ENCODE results near the gene ZBTB33.

ZBTB33 gene

DNA sequence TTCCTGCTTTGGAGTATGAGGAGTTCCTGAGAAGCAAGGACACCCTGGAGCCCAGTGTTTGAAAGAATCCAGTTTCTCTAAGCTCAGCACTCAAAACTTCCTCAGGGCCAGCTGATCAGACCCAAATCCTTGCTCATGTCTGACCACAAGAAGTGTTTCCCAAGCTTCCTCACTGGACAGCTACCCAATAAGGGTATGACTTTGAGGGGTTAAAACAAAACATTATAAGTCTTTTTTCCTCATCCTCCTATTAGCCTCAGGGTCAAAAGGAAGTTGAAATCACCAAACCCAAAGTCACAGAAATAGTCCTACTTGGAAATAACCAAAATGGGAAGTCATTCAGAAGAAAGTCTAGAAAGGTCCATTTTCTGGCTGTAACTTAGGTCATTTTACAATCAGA lies 13.7 kb downstream of the ZBTB33 start:
- no peak for DNase-seq

DNA sequence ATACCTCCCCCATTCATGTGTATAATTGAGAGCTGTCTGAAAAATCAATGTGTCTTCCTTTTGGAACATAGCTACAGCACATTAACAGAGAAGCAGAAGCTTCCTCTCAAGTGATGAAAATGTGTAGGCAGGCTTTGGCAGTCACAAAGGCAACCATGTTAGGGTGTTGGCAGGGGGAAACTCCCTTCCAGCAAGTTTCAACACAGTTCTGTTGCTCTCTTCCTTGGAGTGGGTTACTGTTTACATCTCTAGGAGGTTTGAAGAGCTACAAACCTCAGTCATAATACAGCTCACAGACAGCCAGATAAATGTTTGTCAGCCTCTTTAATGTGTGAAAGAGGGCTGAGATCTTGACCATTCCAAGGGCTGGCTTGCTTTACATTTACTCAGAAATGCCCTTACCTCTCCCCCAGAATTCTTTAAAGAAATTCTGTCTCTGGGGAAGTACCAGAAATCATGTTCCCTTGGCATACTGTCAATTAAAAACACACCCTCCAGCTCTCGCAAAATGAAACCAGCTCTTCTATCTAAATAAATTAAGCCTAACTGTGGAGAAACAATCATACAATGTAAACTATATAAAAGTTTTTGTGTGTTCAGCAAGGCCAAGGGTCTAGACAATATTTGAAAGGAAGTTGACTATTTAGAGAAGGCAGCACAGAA lies 18.9 kb downstream of the ZBTB33 start:
- no peak for DNase-seq

DNA sequence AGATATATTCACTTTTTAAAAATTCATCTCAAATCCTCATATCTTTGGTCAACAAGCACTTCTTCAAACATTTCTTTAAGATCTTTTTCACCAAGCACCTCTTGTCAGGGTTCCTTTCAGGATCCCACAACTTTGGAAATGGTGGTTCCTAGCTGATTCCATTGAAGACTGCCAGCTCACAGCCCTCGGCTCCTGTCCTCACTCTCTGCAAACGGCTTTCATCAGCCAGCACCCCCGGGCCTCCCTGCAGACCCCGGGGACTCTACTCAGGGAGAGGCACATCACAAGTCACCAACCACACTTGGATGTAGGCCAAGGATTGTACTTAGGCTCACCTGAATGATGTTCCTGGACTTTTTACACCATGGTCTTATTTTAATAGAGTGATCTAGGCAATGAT lies 20.0 kb downstream of the ZBTB33 start:
- DNase-seq = no peak

DNA sequence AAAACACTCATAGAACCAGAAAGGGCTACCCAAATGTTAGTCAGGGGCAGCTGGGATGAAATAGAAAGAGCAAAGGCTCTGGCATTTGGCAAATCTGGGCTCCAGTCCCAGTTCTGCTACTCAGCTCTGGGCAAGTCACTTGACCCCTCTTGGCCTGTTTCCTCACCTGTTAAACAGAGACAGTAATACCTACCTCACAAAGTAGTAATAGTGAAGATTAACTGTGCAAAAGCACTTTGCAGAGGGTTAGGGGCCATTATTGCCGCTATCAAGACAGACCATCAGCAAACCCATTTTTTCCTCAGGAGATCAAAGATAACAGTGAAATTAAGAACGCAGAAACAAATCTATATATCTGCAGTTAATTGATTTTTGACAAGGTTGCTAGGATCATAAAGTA lies 20.6 kb downstream of the ZBTB33 start:
- no peak for DNase-seq

DNA sequence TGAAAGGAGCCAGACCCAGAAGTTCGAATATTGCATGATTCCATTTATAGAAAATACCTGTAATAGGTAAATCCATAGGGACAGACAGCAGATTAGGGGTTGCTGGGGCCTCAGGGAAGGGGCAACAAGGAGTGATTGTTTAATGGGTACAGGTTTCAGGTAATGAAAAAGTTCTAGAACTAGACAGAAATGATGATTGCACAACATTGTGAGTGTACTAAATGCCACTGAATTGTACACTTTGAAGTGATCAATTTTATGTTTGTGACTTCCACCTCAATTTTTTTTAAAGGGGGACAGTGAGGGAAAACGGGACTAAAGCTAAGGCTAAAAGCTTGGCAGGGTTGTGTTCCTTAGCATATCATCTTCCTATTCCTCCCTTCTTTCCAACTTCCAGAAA lies 23.5 kb downstream of the ZBTB33 start:
- DNase-seq = no peak

DNA sequence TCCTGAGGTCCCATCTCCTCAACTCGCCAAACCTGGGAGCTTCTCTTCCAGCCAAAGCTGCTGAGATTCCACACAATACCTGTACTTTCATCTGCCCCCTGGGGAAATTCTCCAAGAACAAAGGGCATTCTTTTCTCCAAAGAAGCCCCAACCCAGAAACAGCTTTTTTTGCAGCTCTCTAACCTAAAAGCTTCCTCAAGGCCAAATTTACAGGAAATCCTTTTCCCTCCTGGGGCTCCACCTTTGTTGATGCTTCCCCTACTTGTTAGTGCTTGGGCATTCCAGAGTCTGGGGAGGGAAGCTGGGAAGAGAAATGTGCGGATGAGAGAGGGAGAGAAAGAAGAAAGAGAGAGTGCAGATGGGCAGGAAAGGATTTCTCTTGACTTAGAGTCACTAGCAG lies 24.3 kb downstream of the ZBTB33 start:
- no peak for DNase-seq

DNA sequence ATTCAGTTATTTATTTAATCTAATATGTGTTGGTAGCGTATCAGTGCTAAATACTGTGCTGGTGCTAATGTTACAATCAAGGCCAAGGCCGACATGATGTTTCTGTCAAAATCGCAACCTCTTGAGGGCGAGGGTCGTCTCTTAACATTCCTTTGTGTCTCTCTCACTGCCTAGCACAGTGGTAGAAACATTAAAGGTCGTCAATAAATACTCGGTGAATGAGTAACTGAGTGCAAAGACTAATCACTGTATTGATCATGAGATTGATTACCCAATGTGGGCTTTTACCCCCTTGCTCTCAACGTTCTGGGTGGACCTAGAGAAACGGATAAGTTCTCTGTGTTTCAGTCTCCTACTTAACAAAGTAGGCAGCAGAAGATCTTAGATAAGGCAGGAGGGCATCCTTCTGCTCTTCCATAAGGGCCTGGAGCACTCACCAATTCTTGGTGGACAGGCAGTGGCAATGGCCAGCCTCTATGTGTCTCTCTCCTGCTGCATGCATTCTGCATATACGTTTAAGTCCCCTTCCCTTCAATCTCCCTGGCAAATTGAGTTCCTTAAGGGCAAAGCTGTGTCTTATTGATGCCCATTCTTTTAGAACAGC lies 30.5 kb downstream of the ZBTB33 start:
- DNase-seq = no peak

DNA sequence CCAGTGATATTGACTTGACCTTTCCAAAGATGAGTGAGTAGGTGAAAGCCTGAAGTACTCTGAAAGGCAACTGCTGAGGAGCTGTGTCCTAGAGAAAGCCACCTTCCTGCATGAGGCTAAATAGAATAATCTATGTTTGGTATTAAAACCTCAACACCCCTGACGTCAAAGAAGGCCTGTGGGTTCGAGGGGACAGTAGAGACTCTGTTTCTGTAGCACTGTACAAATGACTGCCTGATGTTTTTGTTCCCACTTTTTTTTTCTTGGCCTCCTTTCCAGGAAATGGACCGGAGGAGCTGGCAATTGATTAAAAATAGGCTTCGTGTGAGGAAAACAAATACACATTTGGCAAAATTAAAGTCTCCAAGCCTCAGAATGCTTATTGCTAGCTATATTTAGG lies 31.1 kb downstream of the ZBTB33 start:
- DNase-seq = no peak

DNA sequence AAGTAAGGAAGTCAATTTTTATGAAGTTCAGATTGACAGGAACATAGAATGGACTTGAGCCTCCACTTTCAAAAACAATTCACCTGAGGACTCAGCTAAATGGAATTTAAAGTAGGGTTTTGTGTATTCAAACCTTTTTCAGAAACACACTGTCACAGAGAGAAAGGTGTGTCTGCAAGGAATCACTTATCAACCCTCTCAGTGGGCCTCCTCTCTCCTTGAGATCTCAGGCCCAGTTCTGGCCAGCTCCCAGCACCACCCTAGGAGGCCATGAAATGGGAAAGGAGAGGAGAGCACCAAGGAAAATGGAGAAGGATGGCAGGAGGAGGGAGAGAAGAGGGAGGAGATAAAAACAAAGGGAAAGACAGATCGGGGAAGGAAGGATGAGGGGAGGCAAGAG lies 32.1 kb downstream of the ZBTB33 start:
- no peak for DNase-seq

DNA sequence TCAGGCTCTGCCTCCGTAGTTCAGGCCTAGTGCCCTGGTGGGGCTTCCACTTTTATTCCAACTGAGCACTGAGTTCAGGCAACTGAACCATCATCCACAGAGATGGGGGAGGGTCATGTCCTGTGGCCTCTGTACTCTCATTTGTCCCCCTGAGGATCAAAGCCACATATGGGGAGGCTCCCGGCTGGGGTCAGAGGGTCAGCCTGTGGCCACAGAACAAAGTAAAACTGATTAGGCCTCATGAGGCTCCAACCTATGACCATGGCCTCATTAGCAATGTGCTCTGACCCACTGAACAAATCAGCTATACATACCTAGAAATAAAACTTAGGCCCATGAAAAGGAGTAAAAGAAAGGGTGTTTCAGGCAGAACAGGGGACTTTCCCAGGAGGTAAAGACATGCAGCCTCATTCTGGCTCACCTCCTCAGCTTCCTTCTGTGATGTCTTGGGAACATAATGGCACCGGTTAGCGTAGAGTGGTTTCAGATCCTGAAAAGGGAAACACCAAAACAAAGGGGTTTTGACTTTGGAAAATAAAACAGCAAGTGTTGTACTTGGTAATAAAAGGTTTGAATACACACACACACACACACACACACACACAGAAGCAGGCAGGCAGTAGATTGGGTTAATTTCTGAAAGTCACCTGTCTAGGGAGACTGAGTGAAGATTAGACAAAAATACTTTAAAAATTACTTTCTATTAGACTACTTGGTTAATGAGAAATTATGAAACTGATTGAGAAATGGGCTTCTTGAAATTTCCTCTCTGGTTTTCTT lies 36.3 kb downstream of the ZBTB33 start:
- DNase-seq = no peak

DNA sequence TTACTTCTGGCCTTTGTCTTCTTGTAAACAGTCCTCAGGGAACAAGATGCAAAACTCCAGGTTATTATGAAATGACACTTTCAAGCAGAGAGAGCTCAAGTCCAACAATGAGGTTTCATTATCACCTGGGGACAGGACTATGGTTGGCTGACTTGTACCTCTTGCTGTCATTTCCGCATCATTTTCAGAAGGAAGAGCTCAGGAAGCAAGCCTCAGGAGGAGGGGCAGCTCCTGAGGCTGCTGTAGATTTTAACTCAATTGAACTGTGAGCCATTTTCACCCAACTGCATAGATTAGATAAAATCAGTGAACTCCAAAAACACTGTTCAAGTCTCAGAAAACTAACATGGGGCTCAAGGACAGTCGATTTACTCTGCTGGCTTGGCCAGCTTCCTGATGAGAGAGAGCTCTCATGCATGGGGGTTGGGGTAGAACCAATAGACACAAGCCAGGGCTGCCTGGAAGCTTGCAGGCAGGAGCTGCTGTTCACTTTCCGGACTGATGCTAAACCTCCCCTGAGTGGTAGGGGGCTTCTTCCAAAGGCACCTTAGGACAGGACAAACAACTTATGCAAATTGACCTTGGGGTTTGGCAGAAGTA lies 37.0 kb downstream of the ZBTB33 start:
- DNase-seq = no peak

DNA sequence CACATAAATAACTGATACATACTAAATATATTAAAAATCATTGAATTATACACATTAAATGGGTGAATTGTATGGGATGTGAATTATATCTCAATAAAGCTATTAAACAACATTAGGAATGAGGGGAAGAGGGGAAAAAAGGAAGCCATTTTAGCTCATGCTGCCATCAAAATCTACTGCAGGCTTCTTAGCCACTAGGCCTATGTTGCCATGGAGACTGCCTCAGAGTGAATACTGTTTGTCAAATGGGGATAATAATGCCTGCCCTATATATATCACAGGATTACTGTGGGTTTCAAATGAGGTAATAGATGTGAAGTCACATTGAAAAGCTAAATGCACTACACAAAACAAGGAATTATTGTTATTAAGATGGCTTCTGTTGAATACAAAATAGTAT lies 39.5 kb downstream of the ZBTB33 start:
- DNase-seq = no peak

DNA sequence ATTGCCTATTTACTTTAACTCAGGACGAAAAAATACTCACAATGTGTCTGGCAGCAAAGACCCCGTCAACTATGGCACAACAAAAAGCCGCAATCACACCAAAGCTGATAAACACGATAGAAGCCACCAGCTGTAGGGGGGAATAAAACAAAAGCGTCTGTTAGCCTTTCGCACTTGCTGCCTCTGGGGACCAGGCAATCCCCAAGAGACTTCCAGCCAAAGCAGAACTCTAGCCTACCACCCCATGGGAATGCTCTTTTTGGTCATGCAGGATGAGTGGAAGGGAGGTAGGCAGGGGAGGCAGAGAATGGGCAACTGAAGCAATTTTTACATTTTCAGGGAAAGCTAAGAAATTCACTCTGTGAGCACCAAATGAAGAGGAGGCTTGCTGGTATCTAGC lies 40.6 kb downstream of the ZBTB33 start:
- DNase-seq = no peak

DNA sequence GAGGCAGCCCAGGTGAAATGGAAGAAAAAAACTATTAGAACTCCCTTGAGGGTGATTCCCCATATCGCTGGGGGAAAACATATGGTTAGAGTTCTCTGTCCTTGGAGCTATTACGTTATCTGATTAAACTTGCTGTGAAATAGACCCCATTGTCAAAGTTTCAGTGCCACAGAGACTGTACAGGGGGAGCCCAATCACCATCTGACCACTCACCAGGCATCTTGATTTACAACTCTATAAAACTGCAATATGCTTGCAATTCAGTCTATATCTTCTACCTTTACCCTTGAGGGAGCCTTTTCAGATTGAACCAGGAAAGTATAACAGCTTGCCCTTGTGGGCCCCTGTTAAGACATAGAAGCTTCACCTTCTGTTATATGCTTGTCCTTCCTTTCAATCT lies 42.4 kb downstream of the ZBTB33 start:
- no peak for DNase-seq

DNA sequence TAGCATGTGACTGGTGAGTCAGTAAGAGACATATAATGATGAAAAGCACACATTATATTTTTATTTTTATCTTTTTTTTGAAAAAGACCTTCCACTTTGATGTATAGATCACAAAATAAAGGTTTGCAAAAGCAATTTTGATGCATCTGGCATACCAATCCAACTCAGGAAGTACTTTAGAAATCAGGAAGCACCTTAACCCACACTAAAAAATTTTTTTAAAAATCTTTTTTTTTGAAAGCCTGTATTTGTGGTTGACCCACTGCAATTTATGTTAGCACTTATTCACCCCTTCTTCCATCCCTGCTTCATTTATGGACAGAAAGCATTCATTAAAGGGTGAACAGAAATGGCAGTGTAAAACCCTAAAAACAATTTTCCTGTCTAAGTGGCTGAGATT lies 44.0 kb downstream of the ZBTB33 start:
- no peak for DNase-seq

DNA sequence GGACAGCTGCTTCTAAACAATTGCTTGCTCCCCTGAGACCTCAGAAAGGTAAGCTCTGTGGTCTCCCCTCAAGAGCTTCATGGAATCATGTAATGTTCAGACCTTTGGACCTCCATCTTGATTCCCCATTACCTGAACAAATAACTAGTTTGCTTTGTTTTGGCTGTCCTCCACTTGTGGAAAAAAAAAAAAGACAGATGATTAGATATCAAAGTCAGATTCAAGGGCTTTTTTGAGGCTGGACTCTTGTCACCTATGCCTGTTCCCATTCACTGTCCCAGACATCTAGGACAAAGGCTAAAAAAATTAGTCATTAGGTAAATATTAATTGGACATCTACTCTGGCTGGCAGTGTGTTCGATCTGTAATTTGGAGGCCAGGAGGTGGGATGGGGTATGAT lies 47.3 kb downstream of the ZBTB33 start:
- no peak for DNase-seq

DNA sequence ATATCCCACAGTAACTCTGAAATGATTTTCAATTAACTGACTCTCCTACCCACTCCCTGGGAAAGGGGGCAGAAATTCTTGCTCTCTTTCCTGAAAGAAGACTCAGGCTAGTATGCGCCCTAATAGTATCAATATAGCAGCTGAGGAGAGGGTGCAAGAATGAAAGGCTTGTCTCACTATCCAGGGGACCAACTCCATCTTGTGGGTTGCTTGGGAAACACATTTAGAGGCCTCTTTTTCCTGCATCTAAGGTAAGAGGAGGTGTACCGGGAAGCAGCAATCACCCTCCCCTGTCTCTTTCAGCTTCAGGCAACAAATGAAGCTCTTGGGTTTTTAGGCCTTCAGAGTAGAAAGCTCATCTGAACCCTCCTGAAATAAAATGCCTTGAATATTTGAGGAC lies 49.3 kb downstream of the ZBTB33 start:
- no peak for DNase-seq

DNA sequence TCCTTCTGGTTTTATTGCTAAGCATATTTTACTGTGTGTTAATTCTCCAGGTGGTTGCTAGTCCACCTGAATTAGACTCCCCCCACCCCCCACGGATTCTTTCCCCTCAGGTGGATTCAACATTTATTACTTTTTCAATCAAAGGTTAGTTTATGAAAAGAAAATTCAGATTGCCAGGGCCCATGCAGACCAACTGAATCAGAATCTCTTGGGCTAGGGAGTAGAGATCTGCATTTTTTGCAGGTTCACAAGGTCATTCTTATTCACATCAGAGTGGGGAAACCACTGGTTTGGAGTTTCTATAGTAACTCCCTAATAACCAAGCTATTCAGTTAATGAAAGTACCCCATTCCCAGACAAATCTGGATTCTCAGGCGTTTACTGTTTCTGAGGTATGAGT lies 50.9 kb downstream of the ZBTB33 start:
- DNase-seq = no peak

DNA sequence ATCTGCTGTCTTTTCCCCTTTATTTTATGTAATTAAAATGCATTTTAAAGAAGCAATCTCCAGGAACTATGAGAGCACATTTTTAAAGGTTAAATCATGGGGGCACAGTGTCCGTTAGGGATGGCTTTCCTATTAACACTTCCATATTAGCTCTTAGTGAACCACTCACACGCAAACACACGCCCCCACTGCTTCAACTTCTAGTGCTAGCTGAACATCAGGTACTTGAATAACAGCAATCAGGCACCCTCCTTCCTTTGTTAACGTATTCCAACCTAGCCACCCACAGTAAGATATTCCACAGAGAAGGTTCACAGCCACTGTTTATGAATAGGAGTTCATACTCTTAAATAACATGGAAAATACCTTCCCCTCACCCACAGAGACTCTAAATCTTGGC lies 51.3 kb downstream of the ZBTB33 start:
- DNase-seq = no peak

DNA sequence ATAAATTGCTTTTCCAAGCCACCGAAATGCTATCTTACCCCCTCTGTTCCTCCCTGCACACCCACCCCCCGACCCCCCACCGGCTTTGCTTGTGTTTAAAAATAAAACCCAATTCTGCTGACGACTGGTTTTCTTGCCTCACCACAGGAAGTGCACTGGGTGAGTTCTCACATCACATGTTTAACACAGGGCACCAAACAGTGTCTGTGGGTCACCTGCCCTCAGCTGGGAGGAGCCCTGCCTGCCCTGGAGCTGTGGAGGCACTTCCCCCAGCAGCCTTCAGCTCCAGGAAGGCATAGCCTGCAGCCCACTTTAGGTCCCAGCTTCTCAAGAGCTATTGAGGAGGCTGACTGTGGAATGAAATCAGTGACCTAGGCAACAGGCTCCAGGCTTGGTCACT lies 51.8 kb downstream of the ZBTB33 start:
- no peak for DNase-seq

DNA sequence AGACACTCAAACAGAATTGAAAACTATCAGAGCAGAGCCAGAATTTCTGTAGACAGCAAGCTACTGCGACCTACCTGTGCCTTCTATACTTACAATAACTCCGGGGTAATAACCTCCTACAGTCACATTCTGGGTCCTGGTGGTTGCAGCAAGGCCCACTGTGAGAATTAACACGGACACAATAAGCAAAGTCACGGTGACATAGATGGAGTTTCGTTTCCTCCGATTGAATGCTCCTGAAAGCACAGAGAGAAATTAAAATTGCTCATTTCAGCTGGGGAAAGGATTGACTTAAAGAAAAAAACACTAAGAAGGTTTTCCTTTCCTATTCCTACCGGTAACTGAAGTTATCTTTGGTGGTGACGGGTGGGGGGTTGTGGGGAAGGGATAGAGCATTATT lies 53.6 kb downstream of the ZBTB33 start:
- DNase-seq = no peak

DNA sequence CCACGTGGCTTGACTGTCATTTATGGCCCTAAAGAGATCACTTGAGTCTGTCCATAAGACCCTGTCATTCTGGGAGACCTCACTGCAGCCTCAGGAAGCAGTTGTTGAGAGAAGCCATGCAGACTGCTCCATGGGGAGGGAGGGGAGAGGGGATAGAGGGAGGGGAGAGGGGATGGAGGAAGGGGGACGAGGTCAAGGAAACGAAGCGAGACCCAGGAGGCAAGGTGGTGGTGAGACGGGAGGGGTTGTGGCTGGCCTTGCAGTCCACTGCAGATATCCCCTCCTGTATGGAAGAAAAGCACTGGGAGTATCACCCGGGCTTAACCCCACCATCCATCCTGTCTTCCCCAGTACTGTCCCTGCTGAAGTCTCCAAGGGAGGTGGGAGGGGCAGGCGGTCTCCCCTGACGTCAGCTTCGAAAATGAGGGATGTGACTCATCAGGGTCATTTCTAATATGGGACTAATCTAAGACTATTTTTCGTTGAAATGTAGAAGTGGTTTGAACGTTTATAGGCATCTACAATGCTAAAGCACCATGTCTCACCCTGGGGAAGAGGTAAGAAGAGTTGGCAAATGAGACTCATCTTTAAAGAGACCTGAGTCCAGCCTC lies 55.0 kb downstream of the ZBTB33 start:
- DNase-seq = no peak

DNA sequence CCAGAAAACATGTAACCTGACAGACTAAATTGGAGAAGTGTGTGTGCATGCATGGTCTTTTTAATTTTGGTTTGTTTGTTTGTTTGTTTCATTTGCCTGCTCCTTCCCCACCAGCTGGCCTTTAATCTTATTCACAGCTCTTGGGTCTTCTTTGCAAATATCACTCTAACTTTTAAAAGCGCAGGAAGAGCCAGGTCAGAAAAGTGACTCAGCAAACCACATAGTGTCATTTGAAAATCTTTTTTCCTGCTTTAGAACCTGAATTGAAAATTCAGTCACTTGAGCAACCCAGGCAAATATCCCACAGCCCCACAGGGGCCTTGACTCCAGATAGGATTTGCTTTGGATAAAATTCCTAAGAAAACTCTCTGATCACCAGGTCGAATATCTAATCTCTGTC lies 56.0 kb downstream of the ZBTB33 start:
- DNase-seq = no peak

Data from retina (tissue), 1 donor.